Mesothelial cell of epicardium (in vitro differentiated cells): ENCODE data around the gene ZDHHC14. TPM values are rescaled to one million over a fixed set of nuclear protein-coding genes. Genes with fewer than 3 reads are reported as not detected.
A peak's percentile ranks its signal among the peaks of the same experiment; 100 is the strongest.

Source experiments
- DNase-seq, 2 experiments: peaks; one replicate each; pipeline ENCODE4 v3.0.0; 2021; ENCODE audit warnings: low spot score in 2 of 2; ENCODE audit not compliant: unreplicated experiment in 2 of 2
- H3K27ac Mint-ChIP-seq: 2 replicates; pipeline ENCODE4 v1.8.0; 2021; ENCODE audit warnings: mixed read lengths
- H3K27me3 Mint-ChIP-seq: 2 replicates; pipeline ENCODE4 v1.8.0; 2021; ENCODE audit warnings: low read depth, mixed read lengths
- H3K36me3 Mint-ChIP-seq: 2 replicates; pipeline ENCODE4 v1.8.0; 2021; ENCODE audit warnings: mixed read lengths
- H3K4me1 Mint-ChIP-seq: 2 replicates; pipeline ENCODE4 v1.8.0; 2021; ENCODE audit warnings: mixed read lengths
- H3K4me3 Mint-ChIP-seq: 2 replicates; pipeline ENCODE4 v1.8.0; 2021; ENCODE audit warnings: mild to moderate bottlenecking, moderate library complexity, mixed read lengths
- H3K9me3 Mint-ChIP-seq: 2 replicates; pipeline ENCODE4 v1.8.0; 2021; ENCODE audit warnings: mixed read lengths
- CTCF ChIP-seq: fragments of 200-600 bp; sonication (generic); IDR thresholded peaks from one replicate; pipeline ENCODE4 v1.5.0; 2021; ENCODE audit warnings: antibody characterized with exemption; ENCODE audit not compliant: unreplicated experiment
- total RNA-seq: library from RNA; stranded (reverse); gene quantifications from 3 replicates; pipeline ENCODE4 v1.2.1, GENCODE V29; 2021

The ZDHHC14 gene
- total RNA-seq, 1 donor from 2014 or later, result 11.3 TPM

GRCh38 chr6:157454762-157455714 lies 74.0 kb downstream of the ZDHHC14 start:
- H3K4me3 Mint-ChIP-seq, result no peak overlapping the region

GRCh38 chr6:157455731-157456523 lies 74.9 kb downstream of the ZDHHC14 start:
- Mint-ChIP-seq H3K27me3 (no peaks in the 10 kb centered on the region), H3K27ac (peak overlapping the region; percentile 67), H3K4me3 (no peak overlapping the region), H3K36me3 (peaks cover 5% of the 10 kb centered on the region), H3K9me3 (peaks cover 5% of the 10 kb centered on the region), H3K4me1 (peaks cover 29% of the 10 kb centered on the region)
- DNase-seq, result no peak
- TF ChIP-seq CTCF, result no peak

More at GRCh38 chr6:157454762-157455714, 74.0 kb downstream of the ZDHHC14 start:
- Mint-ChIP-seq H3K27ac (no peak overlapping the region), H3K4me1 (peaks cover 29% of the 10 kb centered on the region), H3K9me3 (peaks cover 5% of the 10 kb centered on the region), H3K27me3 (no peaks in the 10 kb centered on the region), H3K36me3 (peaks cover 5% of the 10 kb centered on the region)
- no peak for TF ChIP-seq CTCF
- DNase-seq, result no peak

GRCh38 chr6:157456524-157456829 lies 75.5 kb downstream of the ZDHHC14 start:
- peaks cover 5% of the 10 kb centered on the region for H3K9me3 Mint-ChIP-seq
- peak overlapping the region; percentile 67 for H3K27ac Mint-ChIP-seq
- H3K4me3 Mint-ChIP-seq, result no peak overlapping the region
- no peak for DNase-seq
- H3K27me3 Mint-ChIP-seq, result no peaks in the 10 kb centered on the region
- TF ChIP-seq CTCF, result no peak
- H3K36me3 Mint-ChIP-seq, result peaks cover 5% of the 10 kb centered on the region
- peaks cover 34% of the 10 kb centered on the region for H3K4me1 Mint-ChIP-seq

GRCh38 chr6:157457787-157458186 lies 76.8 kb downstream of the ZDHHC14 start:
- no peak for TF ChIP-seq CTCF
- peaks cover 5% of the 10 kb centered on the region for H3K9me3 Mint-ChIP-seq
- peaks cover 5% of the 10 kb centered on the region for H3K36me3 Mint-ChIP-seq
- H3K27ac Mint-ChIP-seq, result no peak overlapping the region
- no peak for DNase-seq
- H3K4me1 Mint-ChIP-seq, result peaks cover 42% of the 10 kb centered on the region
- H3K27me3 Mint-ChIP-seq, result no peaks in the 10 kb centered on the region
- H3K4me3 Mint-ChIP-seq, result no peak overlapping the region

GRCh38 chr6:157459327-157459726 lies 78.3 kb downstream of the ZDHHC14 start:
- H3K27ac Mint-ChIP-seq, result no peak overlapping the region
- H3K36me3 Mint-ChIP-seq, result no peaks in the 10 kb centered on the region
- TF ChIP-seq CTCF, result no peak
- peaks cover 50% of the 10 kb centered on the region for H3K4me1 Mint-ChIP-seq
- H3K9me3 Mint-ChIP-seq, result no peaks in the 10 kb centered on the region
- H3K4me3 Mint-ChIP-seq, result no peak overlapping the region
- no peak for DNase-seq
- no peaks in the 10 kb centered on the region for H3K27me3 Mint-ChIP-seq
